NCI-H1105 treated with DMSO at 0.1 percent for 48 hours (cell line): ENCODE data around the gene ACAP3.

Source experiments
- DNase-seq: peaks from one replicate; lab custom pipeline; 2025; lab: John Stamatoyannopoulos, UW

The ACAP3 gene, protein sequence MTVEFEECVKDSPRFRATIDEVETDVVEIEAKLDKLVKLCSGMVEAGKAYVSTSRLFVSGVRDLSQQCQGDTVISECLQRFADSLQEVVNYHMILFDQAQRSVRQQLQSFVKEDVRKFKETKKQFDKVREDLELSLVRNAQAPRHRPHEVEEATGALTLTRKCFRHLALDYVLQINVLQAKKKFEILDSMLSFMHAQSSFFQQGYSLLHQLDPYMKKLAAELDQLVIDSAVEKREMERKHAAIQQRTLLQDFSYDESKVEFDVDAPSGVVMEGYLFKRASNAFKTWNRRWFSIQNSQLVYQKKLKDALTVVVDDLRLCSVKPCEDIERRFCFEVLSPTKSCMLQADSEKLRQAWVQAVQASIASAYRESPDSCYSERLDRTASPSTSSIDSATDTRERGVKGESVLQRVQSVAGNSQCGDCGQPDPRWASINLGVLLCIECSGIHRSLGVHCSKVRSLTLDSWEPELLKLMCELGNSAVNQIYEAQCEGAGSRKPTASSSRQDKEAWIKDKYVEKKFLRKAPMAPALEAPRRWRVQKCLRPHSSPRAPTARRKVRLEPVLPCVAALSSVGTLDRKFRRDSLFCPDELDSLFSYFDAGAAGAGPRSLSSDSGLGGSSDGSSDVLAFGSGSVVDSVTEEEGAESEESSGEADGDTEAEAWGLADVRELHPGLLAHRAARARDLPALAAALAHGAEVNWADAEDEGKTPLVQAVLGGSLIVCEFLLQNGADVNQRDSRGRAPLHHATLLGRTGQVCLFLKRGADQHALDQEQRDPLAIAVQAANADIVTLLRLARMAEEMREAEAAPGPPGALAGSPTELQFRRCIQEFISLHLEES

DNA sequence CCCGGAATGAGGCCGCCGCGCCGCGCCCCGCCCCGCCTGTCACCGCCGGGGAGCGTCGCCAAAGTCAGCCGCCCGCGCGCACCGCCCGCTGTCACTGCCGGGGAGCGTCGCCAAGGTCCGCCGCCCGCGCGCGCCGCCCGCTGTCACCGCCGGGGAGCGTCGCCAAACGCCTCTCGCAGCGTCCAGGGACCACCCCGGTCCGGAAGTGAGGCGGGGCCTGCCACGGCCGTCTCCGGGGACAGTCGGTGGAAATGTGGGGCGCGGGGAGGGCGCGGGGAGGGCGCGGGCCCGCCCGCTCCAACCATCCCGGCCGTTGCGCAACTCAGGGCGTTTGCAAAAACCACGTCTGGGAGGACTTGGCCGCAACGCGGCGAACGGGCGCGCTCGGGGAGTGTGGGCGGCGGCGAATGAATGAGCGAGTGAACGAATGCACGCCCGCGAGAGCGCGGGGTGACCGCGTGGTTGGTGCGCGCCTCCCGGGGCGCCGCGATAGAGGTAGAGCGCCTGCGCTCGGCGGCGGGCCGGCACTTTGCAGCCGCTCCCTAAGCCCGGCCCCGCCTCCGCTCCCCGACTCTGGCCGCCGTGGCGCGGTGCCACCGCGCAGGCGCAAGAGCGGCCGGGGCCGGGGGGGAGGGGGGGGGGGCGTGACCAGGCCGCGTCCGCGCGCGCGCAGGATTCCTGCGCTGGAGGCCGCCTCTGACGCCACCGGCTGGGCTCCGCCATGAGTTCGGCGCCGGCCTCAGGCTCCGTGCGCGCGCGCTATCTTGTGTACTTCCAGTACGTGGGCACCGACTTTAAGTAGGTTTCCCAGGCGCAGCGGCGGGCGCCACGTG, at the start of gene ACAP3, which contains the start of gene PUSL1:
ACAP3 (minus strand) TSS at position 8 of the 833 bp plus-strand sequence. CDS start 115 bp downstream, outside the sequence.
PUSL1 (plus strand) TSS at position 675 of the 833 bp plus-strand sequence; CDS start at position 722, 47 bp downstream.
- DNase-seq = peak; percentile 82

DNA sequence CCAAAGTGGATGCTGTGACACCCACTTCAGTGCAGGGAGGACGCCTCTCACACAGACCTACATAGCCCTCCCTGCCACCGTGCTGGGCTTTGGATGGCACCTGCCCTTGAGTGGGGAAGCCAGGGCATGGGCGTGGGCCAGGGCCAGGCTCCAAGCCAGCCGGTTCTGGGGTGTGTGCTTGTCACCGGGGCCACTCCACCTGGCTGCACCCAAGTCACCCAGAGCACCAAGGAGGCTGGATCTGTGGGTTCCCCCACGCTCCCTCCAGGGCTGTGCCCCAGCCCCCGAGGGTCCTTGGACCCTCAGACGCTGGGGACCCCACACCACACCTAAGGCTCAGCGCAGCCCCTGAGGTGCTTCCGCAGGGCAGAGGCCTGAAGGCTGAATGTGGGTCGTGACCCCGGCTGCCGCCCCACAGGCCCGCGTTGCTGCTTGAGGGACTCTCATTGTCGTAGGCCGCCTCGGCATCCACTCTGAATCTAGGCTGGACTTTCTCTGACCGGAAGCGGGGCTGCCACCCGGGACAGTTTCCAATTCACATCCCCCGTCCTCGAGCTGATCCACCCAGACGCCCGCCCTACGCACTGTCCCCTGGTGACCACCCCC, 49.2 kb upstream of the ACAP3 start:
- no peak for DNase-seq

DNA sequence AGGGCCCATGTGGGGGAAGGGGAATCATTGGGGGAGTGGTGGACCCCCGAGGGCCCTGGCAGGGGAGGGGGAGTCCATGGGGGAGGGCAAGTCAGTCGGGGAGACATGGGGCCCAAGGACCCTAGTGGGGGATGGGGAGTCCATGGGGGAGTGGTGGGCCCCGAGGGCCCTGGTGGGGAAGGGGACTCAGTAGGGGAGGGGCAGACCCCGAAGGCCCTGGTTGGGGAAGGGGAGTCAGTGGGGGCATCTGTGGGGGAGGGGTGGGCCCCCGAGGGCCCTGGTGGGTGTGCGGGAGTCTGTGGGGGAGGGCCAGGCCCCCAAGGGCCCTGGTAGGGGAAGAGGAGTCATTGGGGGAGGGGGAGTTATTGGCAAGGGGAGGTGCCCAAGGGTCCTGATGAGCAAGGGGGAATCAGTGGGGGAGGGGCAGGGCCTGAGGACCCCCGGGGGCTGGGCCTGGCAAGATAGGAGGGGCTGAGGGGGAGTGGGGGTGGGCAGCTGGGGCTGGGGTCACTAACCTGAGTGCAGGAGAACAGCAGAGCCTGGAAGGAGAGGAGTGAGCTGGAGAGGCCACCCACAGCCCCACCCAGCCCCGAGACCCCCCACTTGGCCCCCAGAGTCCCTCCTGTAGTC, 48.6 kb upstream of the ACAP3 start:
- DNase-seq = no peak

DNA sequence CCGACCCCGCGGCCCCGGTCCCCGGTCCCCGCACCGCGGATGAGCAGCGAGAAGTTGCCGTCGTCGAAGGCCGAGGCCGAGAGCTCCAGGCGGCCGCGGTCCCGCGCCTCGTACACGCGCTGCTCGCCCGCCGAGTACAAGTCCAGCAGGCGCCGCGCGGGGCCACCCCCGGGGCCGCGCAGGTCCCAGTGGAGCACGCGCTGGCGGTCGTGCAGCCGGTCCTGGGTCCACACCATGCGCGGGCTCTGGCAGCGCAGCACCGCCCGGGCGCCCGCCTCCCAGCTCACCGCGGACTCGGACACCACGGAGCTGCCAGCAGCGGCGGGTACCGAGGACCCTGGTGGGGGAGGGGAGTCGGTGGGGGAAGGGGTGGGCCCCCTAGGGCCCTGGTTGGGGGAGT, 47.7 kb upstream of the ACAP3 start:
- peak; percentile 26 for DNase-seq

DNA sequence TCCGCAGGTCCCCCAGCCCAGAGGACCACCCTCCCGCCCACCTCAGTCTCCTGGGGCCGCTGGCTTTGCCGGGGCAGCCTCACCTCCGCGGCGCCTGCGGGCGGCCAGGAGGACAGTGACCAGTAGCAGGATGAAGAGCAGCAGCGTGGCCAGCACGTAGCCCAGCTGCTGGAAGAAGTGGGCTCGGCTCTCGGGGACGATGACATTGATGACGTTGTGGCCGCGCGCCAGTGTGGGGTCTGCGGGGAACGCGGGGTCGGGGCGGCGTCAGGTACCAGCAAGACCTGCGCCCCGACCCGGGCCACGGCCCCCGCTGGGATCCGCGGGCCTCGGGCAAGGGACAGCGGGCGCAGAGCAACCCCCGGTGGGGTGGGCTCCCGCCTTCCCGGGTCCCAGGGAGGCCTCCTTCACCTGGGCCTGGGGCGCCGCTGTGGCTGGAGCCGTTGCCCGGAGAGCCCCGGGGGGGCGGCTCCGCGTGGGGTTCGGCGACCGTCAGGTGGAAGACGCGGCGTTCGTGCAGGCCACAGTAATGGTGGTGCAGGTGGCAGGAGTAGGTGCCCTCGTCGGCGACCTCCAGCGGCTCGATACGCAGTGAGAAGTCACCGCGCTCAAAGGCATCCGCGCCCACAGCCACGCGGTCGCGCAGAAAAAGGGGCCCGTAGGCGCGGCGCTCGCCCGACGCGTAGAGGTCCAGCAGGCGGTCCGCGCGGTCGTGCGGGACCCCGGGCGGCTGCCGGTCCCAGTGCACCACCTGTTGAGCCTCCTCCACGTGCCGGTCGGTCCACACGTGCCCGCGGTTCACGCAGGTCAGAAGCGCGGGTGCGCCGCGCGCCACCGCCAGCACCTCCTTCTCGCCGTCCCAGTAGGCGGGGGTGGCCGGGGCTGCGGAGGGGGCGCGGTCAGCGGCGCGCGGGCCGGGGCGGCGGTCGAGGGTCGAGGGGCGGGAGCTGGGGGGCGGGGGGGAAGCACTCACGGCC, 46.8 kb upstream of the ACAP3 start:
- DNase-seq = peak; percentile 13

DNA sequence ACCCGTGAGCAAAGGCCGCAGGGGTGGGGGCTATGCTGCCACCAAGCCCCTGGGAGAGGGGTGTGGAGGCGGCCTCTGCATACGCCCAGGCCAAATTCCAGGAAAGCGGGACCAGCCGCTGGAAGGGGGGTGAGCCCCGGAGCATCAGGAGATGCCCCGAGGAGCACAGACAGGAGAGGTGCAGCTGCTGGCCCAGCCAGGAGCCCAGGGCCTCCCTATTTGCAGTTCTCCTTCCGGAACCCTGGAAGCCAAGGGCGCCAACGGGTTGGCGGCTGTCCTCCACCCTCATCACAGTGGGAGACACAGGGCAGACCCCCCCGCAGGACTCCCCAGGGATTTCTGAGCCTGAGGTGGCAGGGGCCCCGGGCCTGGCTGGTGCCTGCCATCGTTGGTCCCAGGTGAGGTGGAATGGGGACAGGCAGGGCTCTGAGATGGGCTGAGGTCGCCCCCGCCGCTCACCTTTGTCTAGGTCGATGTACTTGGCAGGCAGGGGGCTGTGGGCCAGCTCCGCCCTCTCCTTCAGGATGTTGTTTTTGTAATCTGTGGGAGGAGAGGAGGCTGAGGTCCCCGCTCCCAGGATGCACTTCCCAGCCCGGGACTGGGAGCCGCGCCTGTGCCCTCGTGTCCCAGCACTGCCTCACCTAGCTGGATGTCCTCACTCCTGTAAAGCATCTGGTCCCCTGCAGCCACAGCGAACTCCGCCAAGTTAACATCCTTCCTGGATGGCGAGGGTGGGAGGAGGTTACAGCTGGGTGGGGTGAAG, 45.8 kb upstream of the ACAP3 start:
- peak; percentile 19 for DNase-seq

DNA sequence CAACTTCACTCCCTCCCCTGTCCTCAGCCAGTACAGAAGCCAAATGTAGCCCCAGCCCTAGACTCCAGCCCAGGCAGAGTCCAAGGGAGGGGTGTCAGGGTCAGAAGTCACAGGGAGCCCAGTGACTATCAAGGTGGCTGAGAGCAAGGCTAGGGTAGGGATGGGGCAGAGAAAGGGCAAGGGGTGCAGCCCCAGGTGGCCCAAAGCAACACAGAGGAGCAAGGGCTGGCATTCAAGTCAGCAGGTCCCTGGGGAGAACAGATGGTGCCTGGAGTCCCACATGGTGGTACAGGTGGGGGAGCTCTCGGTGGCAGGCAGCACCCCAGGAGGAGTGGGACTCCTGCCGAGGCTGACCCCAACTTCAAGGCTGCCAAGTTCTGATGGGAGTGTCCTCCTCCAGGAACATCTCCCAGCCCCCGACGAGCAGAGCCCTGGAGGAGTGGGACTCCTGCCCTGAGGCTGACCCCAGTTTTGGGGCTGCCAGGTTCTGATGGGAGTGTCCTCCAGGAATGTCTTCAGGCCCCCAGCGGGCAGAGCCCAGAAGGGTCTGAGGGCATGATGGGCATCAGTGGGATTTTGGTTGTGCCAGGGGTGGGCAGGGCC, 45.2 kb upstream of the ACAP3 start:
- DNase-seq = no peak

DNA sequence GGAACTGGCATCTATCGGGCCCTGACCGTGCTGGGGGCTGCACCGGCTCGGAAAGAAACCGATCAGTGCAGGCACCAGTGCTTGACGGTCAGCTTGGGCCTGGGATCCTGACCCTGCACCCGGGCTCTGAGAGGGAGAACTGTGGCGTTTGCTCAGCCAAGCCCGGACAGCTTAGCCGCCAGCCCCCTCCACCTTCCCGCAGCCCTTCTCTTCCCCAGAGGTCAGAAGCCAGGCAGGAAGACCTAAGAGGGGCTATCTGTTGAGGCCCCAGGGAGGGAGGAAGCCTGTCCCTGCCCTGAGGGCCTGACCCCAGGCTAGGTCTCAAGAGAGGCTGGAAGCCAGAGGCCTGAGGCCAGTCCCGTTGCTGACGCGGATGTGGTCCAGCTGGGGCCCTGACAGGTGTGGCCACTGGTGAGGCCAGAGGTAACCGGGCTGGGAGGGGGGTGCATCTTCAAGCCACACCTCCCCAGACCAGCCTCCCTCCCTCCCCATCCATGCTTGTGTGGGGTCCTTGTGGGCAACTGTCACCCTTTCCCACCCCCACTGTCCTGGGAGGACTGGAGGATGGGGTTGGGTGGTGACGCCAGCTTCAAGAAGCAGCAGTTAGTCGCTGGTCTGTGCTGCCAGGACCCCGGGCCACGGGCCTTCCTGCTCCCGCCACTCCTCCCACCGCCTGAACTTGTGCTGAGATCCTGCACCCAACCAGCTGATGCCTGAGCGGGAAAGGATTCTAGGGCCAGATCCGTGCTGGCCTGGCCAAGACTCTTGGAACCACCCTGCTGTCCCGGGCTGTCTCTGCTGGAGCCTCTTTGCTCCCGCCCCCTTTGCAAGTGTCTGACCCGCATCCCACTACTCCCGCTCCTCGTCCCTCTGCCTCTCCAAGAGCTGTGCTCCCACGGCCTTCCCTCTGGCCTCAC, 44.0 kb upstream of the ACAP3 start:
- DNase-seq = no peak

DNA sequence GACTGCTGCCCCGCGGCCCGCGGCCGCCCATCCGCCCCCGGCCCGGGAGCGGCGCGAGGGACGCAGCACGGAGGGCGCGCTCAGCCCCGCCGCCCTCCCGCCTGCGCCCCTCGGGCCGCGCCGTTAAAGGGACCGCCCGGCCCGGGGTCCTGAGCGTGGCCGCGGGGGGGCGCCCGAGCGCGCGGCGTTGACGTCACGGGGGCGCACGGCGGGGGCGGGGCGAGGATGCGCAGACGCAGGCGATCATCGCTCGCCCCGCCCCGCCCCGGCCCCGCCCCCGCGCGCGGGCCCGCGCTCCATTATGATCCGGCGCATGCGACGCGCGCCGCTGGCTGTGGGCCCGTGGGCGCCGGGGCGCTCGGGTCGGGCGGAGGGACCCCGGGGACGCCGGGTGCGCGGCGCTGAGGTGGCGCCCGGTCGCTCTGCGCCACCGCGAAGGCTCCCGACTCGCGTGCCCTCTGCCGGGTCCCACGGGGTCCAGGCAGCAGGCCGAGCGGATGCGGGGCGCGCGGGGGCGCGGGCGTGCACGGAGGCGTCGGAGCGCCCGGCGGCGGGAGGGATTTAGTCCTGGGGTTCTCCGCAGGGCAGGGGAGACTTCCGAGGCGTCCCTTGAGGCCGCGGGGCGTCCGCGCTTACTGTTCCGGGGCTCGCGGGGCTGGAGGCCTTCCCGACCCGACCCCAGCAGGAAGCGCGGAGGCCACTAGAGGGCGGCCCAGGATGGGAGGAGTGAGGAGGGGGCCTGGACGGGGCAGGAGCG, 41.7 kb upstream of the ACAP3 start, which contains the start of gene DVL1:
DVL1 (minus strand) TSS at position 163 of the 757 bp plus-strand sequence. CDS start 353 bp downstream, outside the sequence.
- DNase-seq = peak; percentile 57

DNA sequence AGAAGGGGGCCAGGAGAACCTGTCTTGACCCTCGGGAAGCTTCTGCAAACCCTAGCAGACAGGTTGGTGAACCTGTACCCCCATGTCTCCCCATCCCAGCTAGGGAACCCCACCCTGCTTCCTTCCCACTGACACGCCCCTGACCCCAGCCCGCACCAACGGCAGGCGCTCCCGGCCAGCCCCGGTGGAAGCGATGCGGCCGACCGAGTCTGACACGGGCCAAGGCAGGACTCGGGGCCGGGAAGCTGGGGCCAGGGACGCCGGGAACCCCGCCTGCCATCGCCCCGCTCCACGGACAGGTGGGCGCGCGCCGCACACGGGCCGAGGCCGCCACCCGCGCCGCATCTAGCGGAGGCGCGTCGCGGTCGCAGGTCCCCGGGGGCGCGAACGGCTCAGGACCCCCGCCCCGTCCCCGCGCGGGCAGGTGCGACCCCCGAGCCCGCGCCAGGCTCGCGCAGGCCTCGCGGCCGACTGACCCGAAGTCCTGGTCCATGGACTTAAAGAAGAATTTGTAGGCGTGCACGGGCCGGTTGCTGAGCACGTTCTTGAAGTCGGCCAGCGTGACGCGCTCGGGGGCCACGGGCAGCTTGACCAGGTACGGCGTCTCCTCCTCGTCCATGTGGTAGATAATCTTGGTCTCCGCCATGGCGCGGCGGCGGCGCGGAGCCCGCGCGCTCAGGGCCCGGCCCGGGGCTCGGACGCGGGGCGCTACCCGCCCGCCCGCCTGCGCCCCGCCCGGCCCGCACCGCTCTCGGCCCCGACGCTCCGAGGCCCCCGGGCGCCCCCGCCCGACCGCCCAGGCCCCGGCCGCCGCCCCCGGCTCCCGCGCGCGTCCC, 40.9 kb upstream of the ACAP3 start:
- DNase-seq = peak; percentile 14

DNA sequence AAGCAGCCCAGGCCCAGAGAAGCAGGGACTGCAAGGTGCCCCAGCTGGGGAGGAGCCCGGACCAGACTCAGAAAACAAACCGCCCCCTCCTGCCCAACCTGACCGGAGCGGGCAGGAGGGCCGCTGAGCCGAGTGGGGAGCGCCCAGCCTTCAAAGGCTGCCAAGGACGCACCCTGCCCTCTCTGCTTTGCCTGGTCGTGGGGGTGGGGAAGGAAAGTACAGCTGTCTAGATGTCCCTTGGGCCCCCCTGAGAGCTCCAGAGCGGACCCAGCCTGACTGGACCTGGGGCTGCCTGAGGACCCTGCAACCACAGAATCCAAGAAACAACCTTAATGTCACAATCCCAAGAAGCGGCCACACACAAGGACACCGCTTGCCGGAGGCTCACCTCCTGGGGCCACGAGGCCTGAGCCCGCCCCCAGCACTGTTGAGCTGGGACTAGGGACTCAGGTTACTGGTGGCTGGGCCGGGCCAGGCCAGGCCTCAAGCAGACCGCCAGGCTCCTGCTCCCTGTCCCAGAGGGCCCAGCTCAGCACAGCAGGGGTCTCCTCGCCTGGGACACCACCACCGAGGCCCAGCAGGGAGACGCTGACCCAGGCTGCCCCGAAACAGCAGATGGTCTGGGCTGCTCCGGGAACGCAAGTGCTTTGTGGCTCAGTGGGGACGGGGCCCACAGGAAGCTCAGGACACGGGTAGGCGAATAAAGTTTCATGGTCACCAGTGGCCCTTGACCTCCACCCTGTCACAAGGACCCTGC, 40.1 kb upstream of the ACAP3 start:
- no peak for DNase-seq

DNA sequence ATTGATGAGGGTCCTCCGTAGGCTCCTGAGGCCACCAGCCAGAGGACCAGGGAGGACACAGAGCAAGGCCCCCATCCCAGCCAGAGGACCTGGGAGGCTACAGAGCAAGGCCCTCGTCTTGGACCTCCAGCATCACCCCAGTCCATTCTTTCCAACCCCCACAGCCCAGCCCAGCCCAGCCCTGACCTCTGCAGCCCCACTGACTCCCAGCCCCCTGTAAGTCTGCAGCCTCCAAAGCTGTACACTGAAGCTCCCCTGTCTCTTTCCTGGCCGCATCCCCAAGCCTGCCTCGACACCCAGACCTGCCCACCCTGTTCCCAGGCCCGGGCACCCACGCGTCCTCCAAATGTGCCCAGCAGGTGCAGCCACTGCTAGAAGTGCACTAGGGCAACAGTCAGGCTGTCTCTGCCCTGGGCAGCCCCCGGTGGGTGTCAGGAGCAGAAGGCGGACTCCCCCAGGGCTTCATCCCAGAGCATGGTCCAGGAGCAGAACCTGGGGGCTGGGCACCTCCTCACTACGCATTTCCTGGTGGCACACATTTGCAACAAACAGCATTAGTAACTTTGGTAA, 39.4 kb upstream of the ACAP3 start:
- no peak for DNase-seq

DNA sequence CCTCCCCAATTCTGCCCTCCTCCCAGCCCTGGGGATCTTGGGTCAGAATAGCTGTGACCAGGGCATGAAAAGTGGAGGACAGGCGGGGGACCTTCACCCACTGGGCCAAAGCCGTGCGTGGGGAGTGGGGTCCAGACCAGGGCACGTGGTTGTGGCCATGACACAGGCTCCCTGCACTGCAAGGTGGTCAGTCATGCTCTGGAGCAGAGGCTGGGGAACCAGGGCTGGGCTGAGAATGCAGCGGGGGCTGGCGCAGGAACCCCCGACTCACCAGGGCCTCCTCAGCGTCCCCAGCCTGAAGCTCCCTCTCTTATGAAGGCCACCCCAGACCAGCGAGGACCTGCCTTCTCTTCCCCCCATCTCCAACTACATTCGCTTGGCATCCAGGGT, 38.8 kb upstream of the ACAP3 start:
- DNase-seq = no peak

DNA sequence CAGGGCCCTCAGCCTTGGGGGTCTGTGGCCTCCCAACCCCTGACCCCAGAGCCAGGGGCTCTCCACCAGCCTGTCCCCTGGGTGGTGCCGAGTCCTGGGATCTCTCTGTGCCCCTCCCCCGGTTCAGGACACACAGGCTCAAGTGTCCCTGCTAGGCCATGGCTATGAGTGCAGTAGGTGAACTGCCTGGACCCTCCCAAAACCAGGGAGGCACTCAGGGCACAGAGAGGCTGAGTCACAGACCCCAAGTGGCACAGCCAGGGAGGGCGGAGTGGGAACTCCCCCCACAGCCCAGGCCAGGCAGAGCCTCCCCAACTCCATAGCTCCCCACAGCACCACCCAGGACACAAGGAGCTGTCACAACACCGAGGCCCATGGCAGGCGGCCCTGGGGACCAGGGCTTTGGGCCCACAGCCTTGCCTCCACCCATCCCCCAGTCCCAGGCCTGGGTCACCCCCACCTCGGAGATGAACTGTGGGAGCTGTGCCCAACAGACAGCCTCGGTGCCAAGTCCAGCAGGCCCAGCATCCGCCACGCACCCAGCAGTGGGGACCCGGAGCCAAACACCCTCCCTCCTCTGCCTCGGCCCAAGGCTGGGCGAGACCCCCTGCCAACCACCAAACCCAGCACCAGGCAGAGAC, 38.2 kb upstream of the ACAP3 start:
- DNase-seq = no peak
